IPS DF 19.7 (cell line): Measurements from ENCODE around the gene RAB3C.

Experiments
- DNase-seq: peaks from one replicate; pipeline ENCODE4 v3.0.0-alpha.2; 2013; ENCODE audit warnings: low read depth, low spot score

The RAB3C gene

DNA sequence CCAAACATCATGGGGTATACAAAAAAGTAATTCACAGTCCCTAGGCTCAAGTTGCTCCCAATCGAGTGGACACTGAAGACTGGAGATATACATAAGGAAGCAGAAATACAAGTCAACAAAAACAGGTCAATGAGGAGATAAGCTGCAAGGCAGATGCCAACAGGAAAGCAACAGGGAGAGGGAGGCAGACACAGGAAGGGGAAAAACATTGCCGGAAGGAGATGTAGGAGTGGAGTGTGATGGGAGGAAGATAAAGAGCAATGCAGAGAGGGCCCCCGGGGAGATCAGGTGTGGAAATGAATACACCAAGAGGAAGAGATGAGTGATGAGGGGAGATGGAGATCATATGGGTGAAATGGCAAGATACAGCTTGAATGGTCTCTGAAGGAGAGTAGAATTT, 243.0 kb downstream of the RAB3C start:
- DNase-seq, result no peak

DNA sequence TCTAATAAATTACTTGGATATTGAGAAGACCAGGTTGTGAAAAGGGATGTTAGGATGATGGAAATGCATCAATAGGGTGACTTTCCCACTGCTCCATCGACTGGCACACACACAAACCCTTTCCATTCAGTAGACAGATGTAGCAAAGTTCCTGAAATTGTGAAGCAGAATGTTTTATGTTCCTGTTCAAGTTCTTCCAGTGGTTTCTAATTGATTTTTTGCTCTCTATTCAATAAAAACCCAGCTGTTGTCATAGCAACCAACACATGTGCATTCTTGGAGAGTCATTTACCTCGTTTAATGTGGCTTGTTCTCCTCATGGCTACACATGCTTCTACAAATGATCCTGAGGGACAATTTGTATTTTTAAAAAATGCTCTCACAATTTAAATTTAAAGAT, 244.6 kb downstream of the RAB3C start:
- no peak for DNase-seq

DNA sequence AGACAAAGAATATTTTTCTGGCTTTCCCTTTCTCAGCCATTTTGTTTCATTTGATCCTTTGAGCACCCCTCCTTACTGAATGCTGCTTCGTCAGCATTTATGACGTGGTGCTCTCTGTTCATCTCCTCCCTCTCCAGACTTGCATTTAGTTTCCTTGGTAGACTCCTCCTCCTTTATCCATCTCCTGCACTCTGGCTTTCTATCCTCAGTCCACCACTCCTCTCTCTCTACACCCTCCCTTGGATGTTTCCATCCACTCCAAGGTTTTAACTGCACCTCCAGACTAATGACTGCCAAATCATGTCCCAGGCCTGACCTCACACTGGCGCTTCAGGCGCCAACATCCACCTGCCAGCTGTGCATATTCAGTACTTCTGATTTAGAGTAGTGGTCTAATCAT, 245.4 kb downstream of the RAB3C start:
- no peak for DNase-seq

DNA sequence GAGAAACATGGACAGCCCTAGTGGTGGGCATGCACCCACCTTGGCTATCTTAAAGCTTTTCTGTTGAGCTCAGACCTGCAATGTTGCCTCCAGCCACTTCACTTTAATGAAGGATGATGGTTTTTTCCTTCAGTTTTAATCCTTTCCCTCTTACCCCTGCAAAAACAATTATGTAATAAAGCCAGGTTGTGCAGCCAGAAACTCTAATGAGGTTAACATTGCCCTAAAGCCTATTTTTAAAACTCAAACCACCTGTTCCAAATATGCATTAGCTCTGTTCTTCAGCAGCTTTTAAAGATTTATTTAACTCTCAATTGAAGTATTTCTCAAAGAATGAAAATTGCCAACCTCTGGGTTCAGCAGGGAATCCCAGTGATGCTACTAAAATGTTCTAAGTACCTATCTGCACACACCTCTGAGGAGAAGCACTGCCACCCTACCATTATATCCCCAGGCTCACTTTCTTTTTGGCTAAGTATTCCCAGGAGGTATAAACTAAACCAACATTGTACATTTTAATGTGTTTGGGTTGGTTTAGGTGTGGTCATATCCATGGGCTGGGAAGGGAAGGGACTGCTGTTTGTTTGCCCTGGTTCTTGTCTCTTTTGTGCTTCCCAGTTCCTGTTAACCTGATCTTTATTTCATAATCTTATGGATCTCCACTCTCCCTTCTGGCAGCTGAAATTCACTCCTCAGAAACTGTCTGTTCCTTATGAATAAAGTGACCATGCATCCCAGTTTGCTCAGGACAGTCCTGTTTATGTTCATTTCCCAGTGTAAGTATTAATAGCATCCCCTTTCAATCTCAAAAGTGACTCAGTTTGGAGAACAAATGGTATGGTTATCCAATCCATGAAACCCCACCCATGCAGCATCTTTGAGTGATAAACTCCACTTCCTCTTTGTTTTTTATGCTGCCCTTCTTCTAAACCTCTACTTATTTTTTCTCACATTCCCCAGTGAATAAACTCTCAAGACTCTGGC, 251.7 kb downstream of the RAB3C start:
- DNase-seq, result no peak

DNA sequence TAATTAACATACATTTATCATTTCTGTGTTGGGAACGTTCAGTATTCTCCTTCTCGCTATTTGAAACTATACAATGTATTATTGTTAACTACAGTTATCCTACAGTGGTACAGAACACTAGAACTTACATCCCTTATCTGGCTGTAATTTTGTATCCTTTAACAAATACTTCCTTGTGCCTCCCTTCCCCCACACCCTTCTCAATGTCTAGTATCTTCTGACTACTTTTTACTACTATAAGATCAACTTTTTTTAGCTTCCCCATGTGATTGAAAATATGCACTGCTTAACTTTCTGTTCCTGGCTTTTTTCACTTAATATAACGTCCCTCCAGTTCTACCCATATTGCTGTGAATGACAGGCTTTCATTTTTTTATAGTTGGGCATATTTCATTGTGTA, 253.5 kb downstream of the RAB3C start:
- no peak for DNase-seq

DNA sequence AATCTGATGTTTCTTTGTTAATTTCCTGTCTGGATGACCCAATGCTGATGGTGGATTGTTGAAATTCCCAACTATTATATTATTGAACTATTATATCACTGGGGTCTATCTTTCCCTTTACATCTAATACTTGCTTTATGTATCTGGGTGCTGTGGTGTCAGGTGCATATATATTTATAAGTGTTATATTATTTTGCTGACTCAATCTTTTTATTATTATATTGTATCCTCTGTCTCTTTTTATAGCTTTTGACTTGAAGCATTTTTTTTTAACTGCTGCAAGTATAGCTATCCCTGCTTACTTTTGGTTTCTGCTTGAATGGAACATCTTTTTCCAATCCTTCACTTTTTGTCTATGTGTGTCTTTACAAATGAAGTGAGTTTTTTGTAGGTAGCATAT, 255.9 kb downstream of the RAB3C start:
- DNase-seq, result no peak

DNA sequence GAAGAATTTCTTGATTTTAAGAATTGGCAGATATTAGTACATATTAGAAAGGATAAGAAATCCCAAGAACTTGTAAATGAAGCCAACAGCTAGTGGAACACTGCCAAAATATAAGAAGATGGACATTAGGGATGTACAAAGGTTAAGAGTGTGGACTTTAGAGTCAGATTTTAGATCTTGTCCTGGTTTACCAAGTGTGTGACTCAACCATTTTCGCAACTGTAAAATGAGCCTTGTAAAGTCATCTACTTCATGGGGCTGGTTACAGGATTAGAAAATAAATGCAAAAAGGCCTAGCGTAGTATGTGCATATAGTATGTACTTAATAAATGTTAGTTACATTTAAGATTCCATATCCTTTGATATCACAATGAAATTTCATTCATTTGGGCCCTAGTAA, 260.0 kb downstream of the RAB3C start:
- no peak for DNase-seq

DNA sequence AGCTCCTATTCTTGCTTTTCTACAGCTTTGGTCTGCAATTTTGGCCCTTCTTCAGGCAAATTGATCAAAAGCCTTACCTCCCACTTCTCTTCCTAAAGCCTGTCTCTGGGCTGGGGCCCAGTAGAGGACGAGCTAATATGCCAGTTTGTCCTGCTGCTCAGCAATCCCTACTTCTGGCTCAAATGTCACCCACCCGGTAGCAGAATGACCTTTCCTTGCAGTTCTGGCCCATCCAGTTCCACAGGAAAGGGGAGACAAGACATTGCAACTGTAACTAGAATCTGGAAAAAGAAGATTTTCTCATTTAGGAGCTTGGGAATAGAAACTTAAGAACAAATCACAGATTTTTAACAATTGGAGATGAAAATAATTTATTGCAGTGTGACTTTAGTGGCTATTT, 261.5 kb downstream of the RAB3C start:
- DNase-seq, result no peak

DNA sequence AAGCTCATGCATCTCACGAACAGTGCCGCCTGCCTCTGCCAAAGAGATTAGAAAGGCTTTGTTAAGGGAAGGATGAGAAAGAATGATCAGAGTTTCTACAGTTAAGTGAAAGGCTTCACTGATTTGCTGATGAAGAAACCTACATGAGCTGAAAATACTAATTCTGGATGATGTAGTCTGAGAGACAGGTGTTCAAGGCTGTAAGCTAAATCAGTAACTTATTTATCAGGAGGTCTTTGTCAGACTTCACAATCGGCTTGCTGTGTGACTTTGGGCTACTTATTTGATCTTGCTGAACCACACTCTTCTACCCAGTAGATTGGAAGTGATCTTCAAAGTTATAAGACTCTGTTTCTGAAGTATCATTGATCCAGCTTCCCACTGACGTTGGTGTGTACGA, 264.2 kb downstream of the RAB3C start:
- DNase-seq, result no peak

DNA sequence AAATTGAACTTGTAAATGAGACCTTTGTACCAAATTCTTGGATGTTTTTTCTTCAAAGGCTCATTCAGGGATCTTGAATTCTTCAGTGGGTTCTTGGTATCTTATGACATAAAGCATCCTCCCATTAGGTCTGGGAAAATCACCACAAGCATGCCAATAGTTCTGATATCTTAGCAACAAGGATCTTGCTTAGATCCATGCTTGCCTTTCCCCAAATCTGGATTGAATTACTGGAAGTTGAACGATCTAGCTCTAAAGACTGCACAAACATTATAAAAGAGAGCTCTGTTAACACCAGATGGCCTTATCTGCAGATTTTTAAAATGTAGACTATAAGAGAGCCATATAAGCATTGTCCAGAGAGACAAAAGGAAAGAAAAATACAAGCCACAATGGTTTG, 266.3 kb downstream of the RAB3C start:
- DNase-seq, result no peak

DNA sequence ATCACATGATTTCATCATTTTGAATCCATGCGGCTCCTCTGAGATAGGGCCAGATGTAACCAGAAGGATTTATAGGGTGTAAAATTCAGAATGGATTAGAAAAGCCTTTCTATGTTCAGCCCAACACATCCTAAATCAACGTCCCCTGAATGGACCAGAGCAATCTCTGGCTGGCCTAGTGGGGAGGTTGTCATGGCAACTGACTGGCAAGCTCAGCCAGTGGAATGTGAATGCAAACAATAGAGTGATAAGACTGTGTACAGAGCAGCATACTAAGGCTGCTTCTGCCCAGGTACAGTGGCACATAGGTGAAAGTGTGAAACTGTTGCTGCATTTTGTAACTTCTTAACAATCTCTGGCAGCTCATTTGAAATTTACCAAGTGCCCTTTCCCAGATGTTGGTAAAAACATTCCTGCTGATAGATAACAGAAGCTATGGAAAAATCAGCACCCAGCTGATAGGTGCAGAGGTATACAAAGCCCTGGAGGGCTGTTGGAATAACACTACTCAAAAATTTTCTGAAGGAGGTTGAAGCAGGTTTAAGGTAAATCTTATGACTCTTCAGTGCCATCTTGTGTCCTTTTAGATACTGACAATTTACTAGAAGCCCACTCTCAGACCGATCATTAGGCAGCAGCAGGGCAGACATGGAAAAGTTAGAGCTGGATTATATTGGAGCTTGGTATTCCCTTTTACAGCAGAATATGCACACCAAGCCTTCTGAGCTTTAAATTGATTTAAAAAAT, 267.2 kb downstream of the RAB3C start:
- peak; percentile 17 for DNase-seq

DNA sequence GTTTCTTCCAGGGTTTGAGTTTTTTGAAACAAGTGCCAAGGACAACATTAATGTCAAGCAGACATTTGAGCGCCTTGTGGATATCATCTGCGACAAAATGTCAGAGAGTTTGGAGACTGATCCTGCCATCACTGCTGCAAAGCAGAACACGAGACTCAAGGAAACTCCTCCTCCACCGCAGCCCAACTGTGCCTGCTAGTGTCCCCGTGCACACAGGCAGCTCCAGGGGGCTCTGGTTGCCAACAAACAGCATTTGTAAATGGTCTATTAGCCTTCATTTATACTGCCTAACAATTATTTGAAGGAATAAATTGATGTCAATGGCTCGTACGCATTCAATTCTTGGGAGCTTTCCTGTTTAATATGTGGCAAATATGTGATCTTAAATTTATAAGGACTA, 268.3 kb downstream of the RAB3C start:
- no peak for DNase-seq

DNA sequence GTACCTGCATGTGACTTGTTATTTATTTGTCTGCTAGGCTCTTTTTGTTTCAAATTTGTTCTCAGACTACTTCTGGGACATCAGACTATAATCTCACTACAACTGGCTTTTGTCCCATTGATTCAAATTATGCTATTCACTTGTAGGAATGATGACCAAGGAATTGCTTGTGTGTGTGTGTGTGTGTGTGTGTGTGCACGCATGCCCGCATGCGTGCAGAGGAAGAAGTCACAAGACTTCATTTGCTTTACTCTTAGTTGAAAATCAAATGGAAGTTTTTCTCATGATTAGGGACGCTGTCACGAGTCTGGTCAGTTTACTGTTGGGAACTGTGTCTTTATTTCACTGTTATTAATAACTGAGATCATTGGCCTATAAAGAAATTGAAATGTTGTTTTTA, 268.7 kb downstream of the RAB3C start:
- no peak for DNase-seq

DNA sequence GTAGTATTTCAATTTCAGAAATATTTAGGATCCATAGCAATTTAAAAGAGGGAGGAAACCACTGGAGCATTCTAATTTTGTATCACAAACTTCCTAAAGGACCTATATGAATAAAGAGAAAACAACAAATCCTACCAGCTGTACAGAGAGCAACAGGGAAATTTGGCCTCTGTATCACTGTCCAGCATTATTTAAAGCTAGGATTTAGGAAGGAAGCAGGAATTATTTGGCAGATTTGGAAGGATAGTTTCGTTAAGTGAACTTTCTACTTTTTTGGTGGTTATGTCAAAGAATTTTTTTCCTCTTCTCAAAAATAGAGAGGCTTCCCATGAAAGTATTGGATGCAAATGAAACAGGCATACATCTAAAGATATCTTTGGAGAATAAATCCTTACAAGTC, 269.7 kb downstream of the RAB3C start:
- no peak for DNase-seq

DNA sequence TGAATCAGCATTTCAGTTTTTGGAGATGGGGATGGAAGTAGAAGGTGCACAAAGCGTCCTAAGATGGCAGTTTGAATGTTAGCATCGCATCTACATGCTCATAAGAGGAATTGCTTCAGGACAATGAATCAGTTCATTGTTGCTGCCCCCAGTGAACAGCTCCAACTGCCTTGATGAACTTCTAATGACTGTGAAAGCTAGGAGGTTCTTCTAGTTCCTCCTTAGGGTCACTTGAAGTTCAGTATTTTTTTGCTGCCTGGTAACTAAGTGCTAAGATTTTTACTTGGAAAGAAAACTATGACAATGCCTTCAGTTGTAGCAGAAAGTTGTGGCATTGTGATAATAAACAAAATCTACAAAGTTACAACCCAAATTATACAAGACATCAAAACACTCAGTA, 271.6 kb downstream of the RAB3C start:
- DNase-seq, result no peak

DNA sequence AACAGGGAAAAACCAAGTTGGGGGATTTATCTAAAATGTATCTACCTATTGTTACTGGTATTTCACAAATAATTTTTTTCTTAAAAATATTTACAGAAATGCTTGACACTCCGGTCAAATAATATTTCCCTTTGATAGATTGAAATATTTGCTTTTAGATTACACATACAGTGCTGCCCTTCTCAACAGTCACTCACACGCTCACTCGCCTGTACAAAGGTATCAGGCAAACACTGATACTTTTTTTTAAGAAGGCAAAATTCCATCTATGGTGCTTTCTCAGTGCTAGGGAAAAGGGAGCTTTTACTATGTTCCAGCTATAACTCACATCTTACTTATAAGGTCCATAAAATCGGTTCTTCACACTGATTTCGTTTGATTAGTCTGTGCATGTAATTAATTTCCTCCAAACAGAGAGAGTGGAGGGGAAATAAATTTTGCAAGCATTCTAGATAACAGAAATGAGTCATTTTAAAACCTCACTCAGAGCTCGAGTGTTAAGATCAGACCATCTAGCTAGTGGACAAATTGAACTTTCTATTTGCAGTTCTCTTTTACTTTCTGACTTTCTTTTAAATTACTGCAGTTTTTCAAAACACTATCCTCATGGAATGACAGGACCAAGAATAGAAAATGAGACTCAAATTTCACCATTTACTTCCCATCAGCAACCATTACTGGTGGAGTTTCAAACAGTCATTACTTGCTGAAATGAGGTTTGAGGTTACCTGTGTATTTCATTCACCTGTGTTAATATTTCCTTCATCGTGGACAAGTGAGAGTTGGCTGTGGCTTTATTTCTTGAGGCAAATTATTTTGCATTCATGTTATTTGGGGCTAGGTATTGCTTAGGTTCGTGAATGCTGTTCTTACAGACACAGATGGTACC, 273.2 kb downstream of the RAB3C start:
- no peak for DNase-seq

DNA sequence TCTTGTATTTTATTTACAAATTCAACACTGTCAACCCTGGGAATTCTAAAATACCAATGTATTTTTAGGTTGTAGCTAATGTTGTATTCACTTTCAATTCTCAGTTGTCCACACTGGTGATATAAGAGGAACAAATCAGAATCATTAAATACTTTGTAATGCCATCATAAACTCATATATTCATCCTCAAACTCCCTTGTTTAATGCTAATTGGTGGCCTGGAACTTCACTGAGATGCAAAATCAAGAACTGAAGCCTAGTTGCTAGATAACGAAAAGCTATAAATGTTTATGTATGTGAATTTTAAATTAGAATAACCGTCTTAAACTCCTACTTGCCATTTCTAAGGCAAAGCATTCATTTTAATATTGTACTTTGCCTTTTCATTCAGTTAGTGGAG, 274.7 kb downstream of the RAB3C start:
- DNase-seq, result no peak

DNA sequence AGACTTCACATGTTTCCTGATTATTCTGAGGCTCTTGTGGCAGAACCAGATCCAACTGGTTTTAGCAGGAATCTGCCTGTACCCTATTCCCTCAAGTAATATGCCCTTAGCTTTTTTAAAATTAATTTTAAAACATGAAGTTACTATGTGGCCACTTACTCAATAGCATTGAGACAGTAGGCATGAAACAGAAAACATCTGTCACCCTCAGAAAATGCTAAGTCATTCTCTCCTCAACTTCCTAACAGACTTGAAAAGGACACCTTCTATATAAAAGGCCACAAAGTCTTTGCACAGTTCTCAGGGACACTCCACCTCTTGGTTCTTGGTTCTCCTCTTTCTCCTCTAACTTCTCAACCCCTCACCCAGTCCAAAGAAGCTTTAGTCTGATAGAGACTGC, 277.8 kb downstream of the RAB3C start:
- no peak for DNase-seq

DNA sequence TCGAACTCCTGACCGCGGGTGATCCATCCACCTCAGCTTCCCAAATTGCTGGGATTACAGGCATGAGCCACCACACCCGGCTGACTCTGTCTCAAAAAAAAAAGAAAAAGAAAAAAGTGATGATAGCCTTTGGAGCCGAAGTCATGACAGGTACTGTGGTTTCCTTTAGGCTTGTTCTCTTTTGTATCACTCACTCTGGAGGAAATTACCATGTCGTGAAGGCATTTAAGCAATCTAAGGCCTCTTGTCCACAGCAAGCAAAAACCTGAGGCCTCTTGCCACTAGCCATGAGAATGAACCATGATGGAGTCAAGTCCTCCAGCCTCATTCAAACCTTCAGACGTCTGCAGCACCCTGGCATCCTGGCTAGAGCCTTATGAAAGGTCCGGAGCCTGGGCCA, 286.1 kb downstream of the RAB3C start:
- no peak for DNase-seq

DNA sequence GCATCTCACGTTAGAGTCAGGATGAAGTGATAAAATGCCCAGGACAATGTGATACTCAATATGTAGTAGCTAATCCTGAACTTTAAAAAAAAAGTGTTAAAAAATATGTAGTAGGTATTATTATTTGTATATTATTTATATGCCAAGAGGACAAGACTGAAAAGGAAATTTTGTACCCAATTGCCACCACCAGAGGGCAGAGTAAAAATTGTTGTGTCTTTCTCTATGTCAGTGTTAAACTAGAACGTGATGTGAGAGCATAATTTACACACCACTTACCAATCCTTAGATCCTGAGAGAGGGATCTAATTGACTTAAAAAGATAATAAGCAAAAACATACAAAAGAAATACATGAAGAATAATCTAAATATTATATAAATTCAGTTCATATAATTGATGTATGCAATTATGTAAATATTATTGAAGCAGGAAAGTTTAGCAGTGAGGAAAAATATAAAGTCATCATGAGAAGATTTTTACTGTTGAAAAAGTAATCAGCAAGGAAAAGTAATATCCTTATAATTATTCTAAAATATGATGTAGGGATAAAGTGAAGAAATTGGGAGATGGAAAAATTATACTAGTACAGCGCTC, 288.9 kb downstream of the RAB3C start:
- no peak for DNase-seq

DNA sequence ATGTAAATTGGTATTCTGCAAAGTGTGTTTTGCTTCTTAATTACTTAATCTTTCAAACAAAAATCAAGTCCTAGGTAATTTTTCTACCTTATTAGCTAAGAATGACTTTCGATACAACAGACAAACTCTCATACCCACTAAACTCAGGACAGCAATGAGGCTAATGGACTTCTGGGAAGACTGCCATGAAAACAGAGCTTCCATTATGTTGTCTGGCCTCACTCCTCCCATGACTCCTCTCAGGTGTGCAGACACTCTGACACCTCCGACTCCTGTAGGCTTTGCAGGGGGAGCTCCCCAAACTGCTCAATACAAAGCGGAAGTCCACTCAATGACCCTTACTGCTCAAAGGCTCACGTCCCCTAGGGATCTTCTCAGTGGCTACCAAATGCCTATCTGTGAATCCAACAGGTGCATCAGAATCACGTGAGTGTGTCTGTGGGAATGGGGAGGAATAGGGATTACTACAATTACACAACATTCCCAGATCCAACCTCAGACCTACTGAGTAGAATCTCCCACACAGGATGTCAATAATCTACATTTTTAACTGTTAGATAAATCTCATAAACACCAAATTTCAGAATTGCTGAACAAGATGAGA, 289.9 kb downstream of the RAB3C start:
- DNase-seq, result no peak
